ENCODE data around the gene COMMD8.
"Not testable (repeated sequence)": the region's sequence is repeated elsewhere in the genome, so short reads cannot be mapped to it uniquely, and the experiment has no call there.

COMMD8 gene

DNA sequence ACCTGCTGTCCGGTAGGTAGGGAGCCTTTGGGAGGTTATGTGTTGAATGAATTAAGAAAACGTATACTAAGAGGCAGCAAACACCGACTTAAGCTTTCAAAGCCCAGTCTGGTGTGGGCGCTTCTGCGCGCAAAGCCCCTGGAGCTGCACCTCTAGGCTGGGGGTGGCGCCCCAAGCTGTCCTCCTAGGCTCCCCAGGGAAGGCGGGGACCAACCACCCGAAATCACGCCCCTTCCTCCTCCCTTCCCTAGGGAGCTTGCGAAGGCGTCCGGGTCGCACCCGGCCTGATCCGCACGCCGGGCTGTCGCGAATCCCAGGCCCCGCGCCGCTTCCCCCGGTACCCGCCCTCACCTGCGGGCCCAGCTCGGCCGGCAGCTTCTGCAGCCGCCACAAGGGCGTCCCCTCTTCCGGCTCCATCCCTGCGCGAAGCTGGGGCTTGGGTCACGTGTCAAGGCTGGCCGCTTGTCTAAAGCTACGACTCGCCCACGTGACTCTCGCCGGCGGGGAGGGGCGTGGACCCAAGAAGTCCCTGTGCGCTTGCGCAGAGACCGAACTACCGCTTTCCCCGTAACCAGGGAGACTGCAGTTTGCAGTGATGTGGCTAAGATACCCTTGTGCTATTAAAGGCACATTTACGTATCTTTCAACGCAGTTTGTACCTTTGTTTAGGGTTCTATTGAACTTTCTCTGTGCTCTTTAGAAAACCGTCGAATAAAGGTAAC is at the start of gene COMMD8:
Gene COMMD8 (minus strand): TSS at position 468 of the 722 bp plus-strand sequence. CDS start 51 bp downstream, at position 417.
- FAIRE-seq = peak; percentile 18

DNA sequence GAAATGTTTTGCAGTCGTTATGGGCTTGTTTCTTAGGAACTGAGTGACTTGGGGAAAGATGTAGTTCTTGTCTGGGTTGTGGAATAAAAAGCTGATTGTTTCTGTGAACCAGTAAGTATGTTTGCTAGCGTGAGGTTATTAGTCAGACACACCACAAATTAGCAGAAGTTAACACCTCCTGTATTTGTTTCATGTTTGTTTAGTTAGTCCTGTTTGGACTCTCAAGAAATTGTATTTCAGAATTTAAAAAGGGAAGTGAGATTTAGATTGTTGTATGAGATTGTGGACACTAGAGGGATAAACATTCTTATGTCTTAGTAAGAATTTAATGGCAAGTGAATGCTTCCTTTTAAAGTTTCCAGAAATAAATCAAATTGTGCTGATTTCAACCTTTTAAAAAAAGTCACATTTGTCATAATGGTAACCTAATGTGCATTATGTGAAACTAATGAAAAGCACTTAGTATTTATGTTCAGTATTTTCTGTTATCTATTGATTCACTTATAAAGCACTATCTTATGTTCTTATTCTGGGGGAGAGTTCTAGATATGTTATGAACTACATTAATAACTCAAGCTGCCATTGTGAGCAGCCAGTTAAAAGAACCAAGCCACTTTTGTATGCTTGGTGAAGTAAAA is 47.1 kb upstream of the COMMD8 start:
- no peak for FAIRE-seq

DNA sequence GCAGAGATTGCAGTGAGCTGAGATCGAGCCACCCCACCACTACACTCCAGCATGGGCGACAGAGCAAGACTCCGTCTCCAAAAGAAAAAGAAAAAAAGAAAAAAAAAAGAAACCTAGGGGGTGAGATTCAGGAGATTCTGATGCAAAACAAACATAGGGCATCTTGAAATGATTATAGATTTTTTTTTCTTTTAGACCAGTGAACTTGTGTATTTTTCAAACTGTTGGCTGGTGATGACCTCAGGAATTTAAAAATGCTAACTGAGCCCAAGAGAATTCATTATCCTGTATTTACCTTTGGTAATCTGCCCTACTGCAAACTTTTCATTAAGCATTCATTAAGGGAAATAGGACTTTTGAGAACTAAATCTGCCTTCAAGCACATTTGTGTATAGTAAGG is 42.2 kb upstream of the COMMD8 start:
- no peak for FAIRE-seq

DNA sequence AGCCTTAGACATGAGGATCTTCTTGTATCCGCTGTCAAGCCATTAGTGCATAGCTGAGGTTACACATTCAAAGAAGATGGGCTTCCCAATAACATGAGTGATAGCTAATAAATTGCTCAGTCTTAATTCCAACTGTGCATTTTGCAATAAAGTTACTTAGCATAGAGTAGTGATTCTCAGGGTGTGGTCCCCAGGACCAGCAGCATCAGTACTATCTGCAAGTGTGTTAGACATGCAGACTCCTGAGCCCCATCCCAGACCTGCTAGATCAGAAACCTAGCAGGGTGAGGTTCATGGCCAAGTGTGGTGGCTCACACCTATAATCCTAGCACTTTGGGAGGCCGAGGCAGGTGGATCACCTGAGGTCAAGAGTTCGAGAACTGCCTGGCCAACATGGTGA is 41.6 kb upstream of the COMMD8 start:
- FAIRE-seq = no peak

DNA sequence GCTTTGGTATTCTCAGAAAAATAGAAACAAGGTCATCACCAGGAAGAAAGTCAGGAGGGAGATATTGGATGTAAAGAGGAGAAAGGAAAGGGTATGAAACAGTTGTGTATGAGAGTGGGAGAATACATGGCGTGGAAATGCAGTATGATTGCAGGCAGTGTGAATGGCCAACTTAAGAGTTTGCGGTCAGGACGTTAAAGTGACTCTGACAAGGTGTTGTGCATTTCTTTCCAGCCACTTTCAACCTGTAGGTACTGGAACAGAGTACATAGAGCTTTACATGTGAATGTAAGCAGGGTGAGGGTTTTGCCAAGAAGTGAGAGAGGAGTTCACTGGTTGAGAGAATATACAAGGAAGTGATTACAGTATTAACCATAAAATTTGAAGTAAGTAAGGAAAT is 37.3 kb upstream of the COMMD8 start:
- no peak for FAIRE-seq

DNA sequence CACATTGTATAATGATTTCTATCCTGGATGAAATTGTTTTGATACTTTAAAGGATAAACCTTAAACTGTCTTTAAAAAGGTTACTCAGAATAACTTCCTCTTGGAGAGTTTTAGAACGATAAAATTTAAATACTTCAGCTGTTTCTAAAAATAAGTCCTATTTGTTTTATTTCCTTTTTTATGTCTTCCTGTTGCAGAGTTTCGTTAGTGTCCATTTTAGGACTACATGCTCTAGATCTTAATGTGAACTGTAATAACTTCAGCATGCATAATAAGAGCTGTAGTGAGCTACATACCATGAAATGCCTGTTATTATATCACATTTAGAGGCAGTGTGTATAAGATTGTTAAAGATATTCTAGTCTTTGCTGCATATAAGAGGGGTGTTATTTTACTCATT is 36.2 kb upstream of the COMMD8 start:
- no peak for FAIRE-seq

DNA sequence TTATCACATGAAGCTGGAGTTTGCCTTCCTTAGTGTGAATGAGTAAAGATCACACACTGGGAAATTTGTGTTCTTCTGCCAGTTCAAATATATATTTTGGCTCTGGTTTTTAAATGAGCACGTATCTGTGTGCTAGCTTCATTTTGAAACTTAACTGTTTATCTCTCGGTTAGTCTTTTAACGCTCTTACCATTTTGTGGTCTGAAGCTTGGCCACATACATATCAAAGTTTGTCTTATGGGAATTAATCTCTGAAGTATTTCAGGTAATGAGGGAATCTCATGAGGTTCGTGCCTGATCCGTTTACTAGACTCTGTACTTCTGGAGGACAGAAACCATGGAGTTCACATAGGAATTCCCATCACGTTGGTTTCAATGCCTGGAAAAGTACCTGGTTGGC is 35.4 kb upstream of the COMMD8 start:
- no peak for FAIRE-seq

DNA sequence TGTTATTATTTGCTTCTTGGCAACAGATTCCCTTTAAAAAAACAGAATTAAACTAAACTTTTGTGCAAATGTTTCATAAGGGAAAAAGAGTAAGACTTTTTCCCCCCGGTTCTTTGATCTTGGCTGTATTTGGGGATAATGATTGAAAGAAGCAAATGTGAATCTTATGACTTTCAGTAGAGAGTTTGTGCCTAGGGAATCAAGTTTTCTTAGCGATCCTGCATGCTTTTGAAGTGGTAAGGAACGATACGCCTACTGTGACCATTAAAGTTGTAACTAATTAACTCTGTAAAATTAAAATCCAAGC is 30.6 kb upstream of the COMMD8 start:
- no peak for FAIRE-seq

DNA sequence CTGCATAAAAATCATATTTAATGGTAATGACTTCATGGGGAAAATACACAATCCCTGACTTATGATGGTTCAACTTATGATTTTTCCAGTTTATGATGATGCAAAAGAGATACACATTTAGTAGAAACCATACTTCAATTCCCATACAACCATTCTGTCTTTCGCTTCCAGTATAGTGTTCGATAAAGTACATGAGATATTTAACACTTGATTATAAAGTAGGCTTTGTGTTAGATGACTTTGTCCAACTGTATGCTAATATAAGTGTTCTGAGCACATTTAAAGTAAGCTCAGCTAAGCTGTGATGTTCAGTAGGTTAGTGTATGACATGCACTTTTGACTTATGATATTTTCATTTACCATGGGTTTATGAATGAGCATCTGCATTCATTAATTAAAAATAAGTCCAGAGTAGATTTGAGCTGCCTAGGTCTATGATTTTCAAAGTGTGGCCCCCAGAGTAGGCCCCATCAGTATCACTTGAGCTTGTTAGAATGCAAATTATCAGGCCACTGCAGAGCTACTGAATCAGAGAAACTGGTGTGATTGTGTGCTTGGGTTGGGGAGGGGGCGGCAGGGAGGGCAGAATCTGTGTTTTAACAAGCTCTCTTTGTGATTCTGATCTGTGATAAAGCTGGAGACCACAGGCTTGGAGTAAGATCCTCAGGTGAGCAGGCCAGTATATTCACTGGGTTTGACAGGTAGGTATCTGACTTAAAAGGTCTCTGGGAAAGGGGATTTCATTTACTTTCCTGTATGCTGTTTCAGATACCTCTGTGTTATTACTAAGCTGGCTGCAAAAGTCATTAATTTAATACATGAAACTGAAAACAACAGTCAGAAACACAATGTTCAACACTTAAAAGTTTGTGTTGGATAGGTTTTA is 30.0 kb upstream of the COMMD8 start:
- peak; percentile 5 for FAIRE-seq

DNA sequence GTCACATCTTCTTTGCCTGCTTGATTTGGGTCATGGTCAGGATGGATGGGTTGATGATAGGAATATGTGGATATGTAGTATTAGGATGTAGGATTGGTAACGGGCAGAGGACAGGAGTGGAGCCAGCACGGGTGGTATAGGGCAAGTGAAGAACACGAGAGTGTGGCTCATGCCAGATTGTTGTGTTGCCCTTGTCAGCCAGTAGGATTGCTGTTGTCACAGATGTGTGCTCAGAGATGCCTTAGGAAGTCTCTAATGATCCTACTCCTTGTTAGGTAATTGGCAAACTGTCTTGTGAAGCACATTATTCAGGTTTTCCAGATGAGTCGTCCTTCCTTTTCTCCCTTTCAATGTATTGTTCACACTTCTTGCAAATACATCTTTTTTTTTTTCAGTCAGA is 27.0 kb upstream of the COMMD8 start:
- FAIRE-seq = no peak

DNA sequence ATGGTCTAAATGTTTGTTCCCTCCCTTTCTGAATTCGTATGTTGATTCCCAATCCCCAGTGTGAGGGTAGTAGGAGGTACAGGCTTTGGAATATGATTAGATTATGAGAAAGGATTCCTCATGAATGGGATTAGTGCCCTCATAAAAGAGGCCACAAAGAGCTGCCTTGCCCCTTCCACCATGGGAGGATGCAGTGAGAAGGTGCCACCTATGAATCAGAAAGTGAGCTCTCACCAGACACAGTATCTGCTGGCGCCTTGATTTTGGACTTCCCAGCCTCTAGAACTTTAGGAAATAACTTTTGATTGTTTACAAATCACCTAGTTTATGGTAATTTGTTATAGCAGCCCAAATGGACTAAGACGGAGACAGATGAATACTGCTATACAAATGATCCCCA is 25.2 kb upstream of the COMMD8 start:
- FAIRE-seq = no peak

DNA sequence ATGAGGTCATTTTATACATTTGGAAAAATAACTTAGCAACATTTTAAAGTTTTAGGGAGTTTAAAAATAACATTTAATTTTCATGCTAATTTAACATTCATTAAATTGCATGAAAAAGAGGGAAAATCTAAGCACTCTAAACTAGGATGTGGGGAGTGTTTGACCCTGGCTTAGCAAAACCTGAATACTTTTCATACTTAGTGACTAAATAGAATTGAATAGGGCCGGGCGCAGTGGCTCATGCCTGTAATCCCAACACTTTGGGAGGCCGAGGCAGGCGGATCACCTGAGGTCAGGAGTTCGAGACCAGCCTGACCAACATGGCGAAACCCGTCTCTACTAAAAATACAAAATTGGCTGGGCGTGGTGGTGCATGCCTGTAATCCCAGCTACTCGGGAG is 23.2 kb upstream of the COMMD8 start:
- FAIRE-seq = not testable (repeated sequence)

DNA sequence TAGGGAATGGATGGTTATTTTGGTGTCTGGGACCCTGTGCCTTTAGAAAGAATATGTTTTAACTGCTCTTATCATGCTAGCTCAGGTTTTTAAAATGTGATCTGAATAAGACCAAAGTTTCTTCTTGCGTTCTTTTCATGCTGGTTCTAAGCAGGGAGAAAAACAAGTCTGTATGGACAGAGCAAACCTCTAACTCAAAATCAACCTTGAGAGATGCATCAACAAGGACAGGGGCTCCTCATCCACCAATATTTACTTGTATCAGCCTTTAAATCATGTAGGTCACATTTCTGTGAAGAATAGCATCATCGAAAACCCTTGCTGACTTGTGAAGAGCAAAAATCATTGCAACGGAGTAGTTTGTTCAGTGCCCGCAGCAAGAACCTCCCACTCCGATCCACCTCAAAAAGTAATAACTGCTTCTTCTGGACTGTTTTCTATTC is 22.8 kb upstream of the COMMD8 start:
- FAIRE-seq = no peak

DNA sequence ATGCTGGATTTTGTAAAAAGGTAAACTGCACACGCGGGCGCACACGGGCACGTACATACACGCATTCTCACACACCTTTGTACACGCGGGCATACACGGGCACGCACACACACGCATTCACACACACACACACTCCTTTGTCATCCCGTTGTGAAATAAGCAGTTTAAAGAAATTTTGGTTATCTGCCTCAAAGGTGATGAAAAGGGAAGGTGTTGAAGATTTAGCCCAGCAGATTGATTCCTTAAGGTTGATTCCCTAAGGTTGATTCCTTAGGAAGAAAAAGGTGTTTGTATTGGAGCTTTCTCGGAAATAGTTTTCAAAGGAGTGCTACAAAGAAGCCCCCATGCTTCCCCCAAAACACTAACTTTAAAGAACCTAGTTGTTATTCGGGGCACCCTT is 22.3 kb upstream of the COMMD8 start:
- no peak for FAIRE-seq

DNA sequence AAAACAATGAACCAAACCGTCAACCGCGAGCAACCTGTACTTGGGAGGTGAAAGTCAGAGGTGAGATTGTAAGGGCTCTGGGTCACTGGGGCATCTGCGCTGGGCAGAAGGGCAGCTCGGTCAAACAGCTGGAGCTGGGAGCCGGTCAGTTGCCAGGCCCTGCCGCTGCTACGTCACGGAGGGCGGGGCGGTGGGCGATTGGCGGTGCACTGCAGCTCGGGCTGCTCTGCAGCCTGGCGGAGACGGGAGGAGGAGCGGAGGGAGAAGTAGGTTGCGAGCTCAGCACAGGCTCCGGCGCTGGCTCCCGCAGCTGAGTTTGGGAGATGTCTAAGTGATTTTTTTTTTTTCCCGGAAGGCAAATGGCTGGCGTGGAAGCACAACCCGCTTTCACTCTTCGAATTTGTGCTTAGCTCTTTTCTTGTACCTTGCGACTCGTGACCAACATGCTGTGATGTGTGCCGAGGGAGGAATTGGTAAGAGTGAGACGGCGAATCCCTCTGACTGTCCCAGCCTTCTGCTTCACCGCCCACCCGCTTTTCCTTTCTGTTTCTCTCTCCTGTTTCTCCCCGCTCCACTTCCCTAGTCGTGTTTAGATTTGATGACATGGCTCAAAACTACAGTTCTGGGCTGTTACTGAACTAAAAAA is 21.7 kb upstream of the COMMD8 start, which contains the start of gene ATP10D:
Gene ATP10D (plus strand): TSS at position 229 of the 646 bp plus-strand sequence. CDS start 27,266 bp downstream, outside the sequence.
- FAIRE-seq = peak; percentile 47

DNA sequence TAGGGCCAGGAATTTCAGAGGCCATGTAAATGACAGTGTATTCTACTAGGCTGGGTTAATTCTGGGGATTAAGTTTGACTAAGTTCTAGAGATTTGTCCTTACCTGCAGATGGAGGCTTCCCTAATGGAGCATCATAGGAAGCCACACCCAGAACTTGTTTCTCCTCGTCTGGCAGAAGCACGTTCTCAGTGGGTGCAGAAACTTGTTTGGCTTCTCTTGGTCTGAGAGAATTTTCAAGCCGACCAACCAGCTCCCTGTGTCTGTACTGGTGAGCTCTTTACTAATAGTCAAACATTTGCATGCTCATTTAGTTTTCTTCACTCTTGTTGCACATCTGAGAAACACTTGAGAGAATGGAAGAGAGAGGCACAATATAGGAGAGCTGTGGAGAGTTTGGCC is 20.7 kb upstream of the COMMD8 start:
- FAIRE-seq = no peak

DNA sequence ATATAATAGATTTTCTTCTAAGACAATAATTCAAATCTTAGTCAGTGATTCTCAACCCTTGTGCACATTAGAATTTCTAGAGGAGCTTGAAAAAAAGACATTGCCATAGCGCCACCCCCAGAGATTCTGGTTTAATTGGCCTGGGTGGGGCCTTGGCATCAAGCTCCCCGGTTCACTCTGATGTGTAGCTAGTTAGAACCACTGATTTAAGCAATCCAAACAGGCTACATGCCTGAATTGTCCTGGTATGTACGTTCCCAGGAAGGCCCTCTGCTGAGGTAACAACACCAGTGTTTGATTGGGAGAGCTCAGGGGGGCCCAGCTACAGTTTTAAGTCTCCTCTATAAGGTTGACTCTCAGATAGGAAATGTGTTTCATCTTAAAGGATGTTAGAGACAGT is 20.2 kb upstream of the COMMD8 start:
- FAIRE-seq = no peak

DNA sequence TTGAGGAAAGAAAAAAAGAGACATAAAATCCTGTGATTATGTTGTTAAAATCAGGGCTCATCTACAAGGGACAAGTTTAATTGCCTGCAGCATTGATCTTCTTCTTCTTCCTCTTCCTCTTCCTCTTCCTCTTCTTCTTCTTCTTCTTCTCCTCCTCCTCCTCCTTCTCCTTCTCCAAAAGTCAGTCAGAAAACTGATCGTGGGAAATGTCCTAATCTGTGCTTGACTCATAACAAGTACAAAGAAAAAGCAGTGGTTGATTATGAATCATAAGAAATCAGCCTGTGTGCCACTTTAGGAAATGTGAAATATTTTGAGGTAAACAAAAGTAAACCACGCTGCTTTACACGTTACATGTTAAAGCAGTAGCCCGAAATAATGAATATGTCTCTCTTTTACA is 18.8 kb upstream of the COMMD8 start:
- no peak for FAIRE-seq

DNA sequence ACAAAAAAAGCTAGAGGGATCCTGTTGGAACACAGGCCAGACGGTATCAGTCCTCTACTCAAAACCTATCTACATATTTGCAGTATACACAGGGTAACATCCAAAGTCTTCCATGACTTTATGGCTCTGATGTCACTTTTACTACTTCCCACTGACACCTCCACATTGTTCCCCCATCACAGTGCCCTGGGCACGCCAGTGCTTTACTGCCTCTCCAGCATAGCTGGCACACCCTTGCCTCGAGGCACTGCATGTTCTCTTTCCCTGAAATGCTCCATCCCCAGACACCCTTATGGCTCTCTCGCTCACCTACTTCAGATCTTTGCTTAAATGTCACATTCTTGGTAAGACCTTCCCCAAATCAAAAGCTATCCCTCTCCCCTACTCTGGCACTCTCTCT is 15.3 kb upstream of the COMMD8 start:
- no peak for FAIRE-seq

DNA sequence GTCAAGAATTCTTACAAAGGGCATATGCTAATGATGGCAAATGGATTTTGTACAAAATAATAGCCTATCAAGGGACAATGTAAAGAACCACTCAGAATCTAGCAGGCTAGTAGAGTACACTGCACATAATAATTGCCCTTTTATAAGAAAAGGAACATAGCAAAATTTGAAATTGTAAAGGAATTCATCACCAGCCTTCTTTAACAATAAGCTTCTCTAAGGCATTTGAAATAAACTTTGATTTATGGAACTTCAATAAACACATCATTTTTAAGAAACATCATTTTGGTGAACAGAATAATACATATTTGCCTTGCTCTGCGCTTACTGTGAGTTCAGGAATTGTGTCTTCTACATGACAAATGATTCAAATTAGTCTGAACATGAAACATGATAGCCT is 11.9 kb upstream of the COMMD8 start:
- FAIRE-seq = no peak

DNA sequence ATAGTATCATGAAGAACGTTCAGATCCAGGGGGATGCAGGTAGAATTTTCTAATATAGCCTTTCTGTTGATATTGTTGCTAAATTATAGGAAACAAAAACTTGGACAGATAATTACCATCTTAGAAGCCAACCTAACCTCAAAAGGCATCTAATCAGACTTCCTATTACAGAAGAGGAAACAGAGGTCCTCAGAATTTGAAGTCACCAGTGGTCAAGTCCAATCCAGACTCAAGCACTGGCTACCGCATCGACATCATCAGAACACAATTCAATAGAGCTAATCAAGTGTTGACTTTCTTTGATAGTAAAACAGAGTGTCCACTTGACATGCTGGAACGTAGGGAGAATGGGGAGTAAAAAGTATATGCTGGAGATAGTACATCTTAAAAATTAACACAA is 11.3 kb upstream of the COMMD8 start:
- FAIRE-seq = no peak

DNA sequence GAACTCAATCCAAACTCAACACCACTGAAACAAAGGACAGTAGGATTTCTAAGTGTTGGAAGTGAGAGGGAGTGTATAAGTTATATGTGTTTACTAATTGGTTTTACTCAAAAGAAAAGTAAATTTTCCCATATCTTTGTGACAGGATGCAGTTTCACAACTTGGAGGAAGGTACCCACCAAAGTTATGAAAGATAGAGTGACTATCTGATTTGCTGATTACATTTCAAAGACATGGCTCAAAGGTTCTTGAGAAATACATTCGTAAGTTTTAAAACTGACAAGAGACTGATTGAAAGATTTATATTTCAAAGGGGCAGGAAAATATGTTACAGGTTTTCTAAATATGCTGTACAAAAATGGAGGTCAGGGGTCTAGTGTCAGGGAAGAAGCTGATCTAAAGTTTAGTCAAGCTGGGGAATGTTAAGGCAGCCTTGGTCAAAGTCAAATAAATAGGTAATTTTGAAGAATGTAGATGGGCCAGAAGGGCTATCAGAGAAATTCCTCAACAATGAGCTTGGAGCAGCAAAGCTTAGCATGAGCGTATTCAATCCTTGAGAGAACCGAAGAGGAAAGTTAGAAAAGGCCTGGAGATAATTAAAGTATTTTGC is 9.7 kb upstream of the COMMD8 start:
- FAIRE-seq = no peak

DNA sequence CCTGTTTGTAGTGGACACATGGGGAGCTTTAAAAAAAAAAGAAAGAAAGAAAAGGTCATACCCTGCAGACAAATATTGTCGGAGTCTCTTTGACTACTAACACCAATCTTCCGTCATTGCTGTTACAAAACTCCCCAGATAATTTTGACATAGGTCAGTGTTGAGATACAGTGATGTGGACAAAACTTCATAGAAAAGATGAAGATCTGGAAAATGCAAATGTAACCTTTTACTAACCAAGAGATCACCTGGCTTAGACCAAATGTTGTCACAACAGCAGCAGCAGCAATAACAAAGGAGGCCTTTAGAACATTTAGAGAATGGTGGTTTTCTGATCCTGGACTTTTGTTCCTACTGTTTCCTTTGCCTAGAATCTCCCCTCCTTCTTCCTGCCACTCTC is 8.1 kb upstream of the COMMD8 start:
- no peak for FAIRE-seq

All from colon (tissue), 2 donors.